HG02840 (cell line): ENCODE data around the gene CHPF2.

Source experiments
- ATAC-seq: cut with Tn5 transposase; IDR thresholded peaks from one replicate; pipeline ENCODE4 v1.9.1; 2021; ENCODE audit warnings: mild to moderate bottlenecking, moderate library complexity, moderate number of reproducible peaks; ENCODE audit not compliant: unreplicated experiment, low FRiP score

CHPF2 gene

GRCh38 chr7:151244841-151245346 lies 12.6 kb downstream of the CHPF2 start:
- no peak for ATAC-seq

DNA sequence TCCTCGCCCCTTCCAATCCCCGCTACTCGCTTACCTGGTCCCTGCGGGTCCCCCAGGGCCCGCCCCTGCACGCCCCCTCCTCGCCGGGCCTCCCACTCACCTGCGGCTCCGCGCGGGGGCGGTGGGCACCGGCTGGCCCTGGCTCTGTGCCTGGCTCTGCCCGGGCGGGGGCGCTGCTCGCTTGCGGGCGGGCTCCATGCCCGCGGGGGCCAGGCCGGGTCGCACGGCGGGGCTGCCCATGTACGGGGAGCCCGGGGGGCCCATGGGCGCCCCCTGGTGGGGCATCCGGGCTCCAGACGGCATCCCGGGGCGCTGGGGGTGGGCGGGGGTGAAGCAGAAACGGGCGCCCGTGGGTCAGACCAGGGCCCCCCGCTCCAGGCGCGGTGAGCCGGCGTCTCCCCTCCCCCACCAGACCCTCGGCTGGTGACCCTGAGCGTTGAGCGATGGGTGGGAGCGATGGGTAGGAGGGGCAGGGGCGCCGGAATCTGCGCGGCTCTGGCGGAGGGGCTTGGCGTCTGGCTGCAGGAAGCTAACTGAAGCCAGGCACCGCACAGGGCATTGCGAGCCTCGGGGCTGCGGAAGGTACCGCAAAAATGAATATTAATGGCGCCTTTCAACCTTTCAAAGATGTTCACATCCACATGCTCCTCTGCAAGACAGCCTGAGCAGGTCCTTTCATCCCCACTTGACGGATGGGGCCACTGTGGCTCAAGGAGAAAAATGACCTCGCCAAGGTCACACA lies 13.2 kb downstream of the CHPF2 start:
- no peak for ATAC-seq

DNA sequence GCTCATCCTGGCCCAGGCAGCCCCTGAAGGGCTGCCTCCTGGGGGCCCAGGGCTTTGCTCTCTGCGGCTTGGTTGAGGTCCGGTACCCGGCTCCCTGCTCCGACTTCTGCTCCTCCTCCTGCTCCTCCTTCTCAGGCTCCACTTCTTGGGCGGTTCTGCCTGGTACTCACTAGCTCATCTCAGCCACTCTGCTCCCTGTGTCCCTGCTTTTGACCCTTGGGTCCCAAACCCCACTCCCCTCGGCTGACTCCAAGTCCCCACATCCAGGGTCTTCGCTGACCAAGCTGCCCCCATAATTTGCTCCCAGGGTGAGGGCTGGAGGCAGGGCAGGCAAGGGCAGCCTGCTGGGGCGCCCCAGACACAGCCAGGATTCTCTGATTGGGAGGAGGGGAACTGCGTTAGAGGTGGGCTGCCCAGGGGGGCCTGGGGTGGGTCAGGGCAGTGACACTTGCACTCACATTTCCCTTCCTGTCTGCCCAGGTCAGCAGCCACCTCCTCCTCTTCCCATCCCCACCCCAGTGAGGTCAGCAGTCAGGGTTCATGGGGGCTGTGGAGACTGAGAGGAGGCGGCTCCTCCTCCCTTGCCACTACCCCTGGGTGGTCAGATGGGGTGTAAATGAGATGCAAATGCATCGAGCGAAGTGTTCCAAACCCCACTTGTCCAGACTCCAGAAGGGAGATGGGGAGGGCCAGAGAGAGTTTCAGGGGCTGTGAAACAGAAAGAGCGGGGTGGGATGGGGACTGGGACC lies 14.0 kb downstream of the CHPF2 start:
- no peak for ATAC-seq

DNA sequence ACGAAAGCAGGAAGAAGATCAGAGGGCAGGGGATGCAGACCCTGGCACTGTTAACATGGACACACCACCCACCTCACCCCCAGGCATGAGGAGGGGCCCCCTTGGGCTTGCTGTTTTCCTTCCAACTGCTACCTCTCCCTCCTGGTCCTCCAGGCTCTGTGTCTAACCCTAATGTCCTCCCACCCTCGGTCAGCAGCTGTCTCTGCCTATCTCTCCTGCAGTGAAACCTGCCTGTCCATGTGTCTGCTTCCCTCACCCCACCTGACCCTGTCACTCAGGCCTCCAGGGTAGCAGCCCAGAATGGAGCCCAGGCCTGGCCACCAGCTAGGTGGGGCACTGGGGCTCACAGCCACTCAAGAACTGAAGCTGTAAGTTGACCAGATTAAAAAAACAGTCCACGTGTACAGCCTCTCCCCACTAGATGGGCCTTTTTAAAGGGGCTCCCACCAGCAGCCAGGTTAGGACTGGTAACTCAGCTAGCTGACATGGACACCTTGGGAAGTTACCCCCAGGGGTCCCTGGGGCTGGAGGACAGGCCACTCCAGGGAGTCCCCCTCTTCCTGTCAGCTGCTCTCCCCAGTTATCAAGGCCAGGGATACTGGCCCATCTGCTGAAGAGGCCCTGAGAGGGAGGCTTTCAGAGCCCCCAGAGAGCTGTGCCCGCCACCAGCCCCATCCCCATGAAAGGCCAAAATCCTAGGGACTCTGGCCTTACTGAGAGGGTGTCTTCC lies 14.7 kb downstream of the CHPF2 start:
- no peak for ATAC-seq

GRCh38 chr7:151247611-151248345 lies 15.5 kb downstream of the CHPF2 start:
- ATAC-seq: no peak

- no peak for ATAC-seq
Observed at GRCh38 chr7:151248346-151249033, 16.2 kb downstream of the CHPF2 start, which contains the start of gene SMARCD3. Gene SMARCD3 (minus strand): TSS chr7:151248694. CDS start chr7:151248562, 132 bp downstream.

- ATAC-seq: no peak
Observed at GRCh38 chr7:151249034-151249731, 16.9 kb downstream of the CHPF2 start.

DNA sequence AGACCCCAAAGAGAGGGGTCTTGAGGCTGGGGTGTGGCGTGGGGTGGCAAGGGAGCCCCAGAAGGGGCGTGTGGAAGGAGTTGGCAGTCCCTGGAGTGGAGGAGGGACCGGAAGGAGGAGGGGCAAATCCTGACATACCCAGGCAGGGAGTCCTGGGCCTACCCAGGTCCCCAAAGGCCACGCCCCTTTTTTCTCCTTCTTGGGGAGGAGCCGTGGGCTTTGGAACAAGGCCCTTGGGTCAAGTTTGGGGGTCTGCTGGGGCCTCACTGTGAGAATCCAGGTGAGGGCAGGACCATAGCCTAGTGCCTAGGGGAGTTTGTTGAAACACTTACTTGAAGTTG lies 17.4 kb downstream of the CHPF2 start:
- ATAC-seq: no peak

- ATAC-seq: no peak
Observed at GRCh38 chr7:151250181-151251132, 18.2 kb downstream of the CHPF2 start.

GRCh38 chr7:151251328-151251688 lies 19.0 kb downstream of the CHPF2 start:
- ATAC-seq: no peak

- no peak for ATAC-seq
Observed at GRCh38 chr7:151251689-151252560, 19.6 kb downstream of the CHPF2 start.

DNA sequence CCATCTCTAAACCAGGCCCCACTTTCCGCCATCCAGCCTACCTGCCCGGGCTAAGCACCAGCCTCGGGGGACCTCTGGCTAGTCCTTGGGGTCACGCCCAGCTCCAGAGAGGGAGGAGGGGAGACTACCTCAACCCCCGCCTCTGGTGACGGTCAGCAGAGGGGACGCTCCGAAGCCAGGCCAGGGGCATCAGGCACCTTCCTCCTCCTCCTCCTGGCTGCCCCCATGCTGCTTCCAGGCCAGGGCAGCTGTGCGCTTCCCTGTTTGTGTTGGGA lies 20.2 kb downstream of the CHPF2 start:
- ATAC-seq: no peak

GRCh38 chr7:151252961-151253711 lies 20.9 kb downstream of the CHPF2 start:
- ATAC-seq: no peak

DNA sequence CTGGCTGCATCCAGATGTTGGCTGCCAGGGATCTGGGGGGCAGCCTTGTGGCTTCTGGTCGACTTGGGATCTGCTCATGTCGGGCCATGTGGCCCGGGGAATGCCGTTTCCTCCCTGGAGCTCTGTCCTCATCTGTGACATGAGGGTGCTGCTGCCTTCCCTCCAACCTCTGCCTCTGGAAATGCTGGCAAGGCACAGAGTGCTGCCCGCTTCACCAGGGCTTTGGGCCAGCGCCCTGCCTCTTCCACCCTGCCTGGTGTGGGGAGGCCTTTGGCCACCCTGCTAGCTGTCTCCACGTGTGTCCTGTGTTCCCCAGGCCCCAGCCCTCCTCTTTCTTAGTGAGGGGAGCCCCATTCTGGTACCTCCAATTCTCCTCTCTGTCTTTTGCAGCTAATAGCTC lies 22.0 kb downstream of the CHPF2 start:
- no peak for ATAC-seq

DNA sequence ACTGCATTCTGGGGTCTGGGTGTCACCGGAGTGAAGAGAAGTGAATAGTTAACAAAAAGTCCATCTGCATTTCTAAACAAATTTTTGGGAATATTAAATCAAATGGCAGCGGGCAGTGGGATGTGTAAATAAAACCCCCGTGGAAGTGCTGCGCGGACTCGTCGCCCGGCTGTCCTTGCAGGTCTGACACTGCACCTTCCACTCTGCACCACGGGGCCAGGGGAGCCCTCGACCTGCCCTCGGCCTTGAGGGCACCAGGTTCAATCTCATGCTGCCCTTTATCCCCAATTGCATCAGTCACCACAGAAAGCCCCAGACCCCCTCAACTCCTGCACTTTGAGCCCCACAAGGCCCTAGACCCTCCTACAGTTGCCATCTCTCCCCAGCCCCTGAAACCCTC lies 22.6 kb downstream of the CHPF2 start:
- ATAC-seq: no peak

GRCh38 chr7:151255390-151255789 lies 23.1 kb downstream of the CHPF2 start:
- ATAC-seq: no peak
